HCT116 (cell line): ENCODE results near the gene NFIX. TPM values are rescaled to one million over a fixed set of nuclear protein-coding genes. Genes with fewer than 3 reads are reported as not detected.

Experiments used
- ATAC-seq: fragments of 200-7000 bp; cut with Tn5 transposase; 2 replicates; pipeline ENCODE4 v1.9.1; 2020; ENCODE audit warnings: mild to moderate bottlenecking, moderate library complexity
- BruUV-seq: library from RNA; stranded (reverse); fragments of 400-500 nt; replicated peaks from 2 replicates; lab custom pipeline; 2021; lab: Mats Ljungman, UMichigan
- CTCF ChIA-PET: fragments of 300-600 bp; sonication (Branson Sonifier 250); formaldehyde crosslinking; loops from one replicate; lab custom pipeline; 2021; ENCODE audit warnings: antibody characterized with exemption; lab: Charles Lee
- POLR2A ChIA-PET: fragments of 300-600, 350-600 bp; sonication (Branson Sonifier 250); formaldehyde crosslinking; loops from one replicate; lab custom pipeline; 2021; ENCODE audit warnings: antibody characterized with exemption; lab: Charles Lee
- RAD21 ChIA-PET, 2 experiments: fragments of 300-600 bp; sonication (Branson Sonifier 250); formaldehyde crosslinking; loops; one replicate each; lab custom pipeline; 2023; ENCODE audit warnings: low total read pairs in 2 of 2; ENCODE audit not compliant: uncharacterized antibody in 2 of 2, unreplicated experiment in 2 of 2, low non-redundant PET in 1 of 2; lab: Charles Lee
- DNase-seq: peaks from one replicate; pipeline ENCODE4 v3.0.0-alpha.2; 2010; ENCODE audit warnings: low read depth, low spot score
- H2AFZ ChIP-seq: fragments of 200-600 bp; shearing (Covaris generic), sonication (generic); 2 replicates; pipeline ENCODE4 v1.6.1; 2017; ENCODE audit warnings: low read depth, mixed run types, mixed read lengths, antibody characterized with exemption, low read length; ENCODE audit not compliant: poor library complexity, severe bottlenecking
- H3K27ac ChIP-seq: 2 replicates; pipeline ENCODE4 v1.5.1; 2012; ENCODE audit warnings: low read depth, low read length
- H3K27me3 ChIP-seq: fragments of 200-600 bp; sonication (generic); 2 replicates; pipeline ENCODE4 v1.6.1; 2016; ENCODE audit warnings: mixed run types, low read length, mixed read lengths; ENCODE audit not compliant: insufficient read depth
- H3K36me3 ChIP-seq, 2 experiments: fragments of 200-500 bp in 1 of 2; fragments of 200-600 bp in 1 of 2; sonication (Bioruptor generic) in 1 of 2; sonication (generic) in 1 of 2; 2 replicates each; pipeline versions ENCODE4 v1.5.1 to v1.6.1; 2014 to 2016; ENCODE audit warnings: low read length in 2 of 2, inconsistent platforms in 1 of 2, mixed read lengths in 1 of 2, mixed run types in 1 of 2; ENCODE audit not compliant: insufficient read depth in 2 of 2, control insufficient read depth in 1 of 2
- H3K4me1 ChIP-seq, 2 experiments: fragments of 200-600 bp in 1 of 2; sonication (generic) in 1 of 2; 2 replicates each; pipeline versions ENCODE4 v1.5.1 to v1.6.1; 2012 to 2017; ENCODE audit warnings: low read length in 2 of 2, inconsistent platforms in 1 of 2, mild to moderate bottlenecking in 1 of 2, mixed read lengths in 1 of 2, mixed run types in 1 of 2, moderate library complexity in 1 of 2; ENCODE audit not compliant: insufficient read depth in 2 of 2, control insufficient read depth in 1 of 2
- H3K4me2 ChIP-seq: fragments of 200-600 bp; sonication (generic); 2 replicates; pipeline ENCODE4 v1.6.1; 2017; ENCODE audit warnings: mixed run types, low read length, mixed read lengths
- H3K4me3 ChIP-seq, 2 experiments: fragments of 200-600 bp in 1 of 2; sonication (generic) in 1 of 2; replicated peaks in 1 of 2; 2 replicates each; pipeline ENCODE4 v1.5.1; 2011 to 2016; ENCODE audit warnings: low read length in 2 of 2, control low read depth in 1 of 2, low read depth in 1 of 2, mild to moderate bottlenecking in 1 of 2, mixed read lengths in 1 of 2, mixed run types in 1 of 2
- H3K79me2 ChIP-seq: fragments of 200-600 bp; sonication (generic); 2 replicates; pipeline ENCODE4 v1.6.1; 2017; ENCODE audit warnings: mild to moderate bottlenecking, mixed run types, low read length, moderate library complexity, mixed read lengths; ENCODE audit not compliant: insufficient read depth
- H3K9ac ChIP-seq: fragments of 200-600 bp; sonication (generic); 2 replicates; pipeline ENCODE4 v1.6.1; 2016; ENCODE audit warnings: low read length, mixed read lengths
- H3K9me2 ChIP-seq: fragments of 200-600 bp; sonication (generic), shearing (Covaris generic); 2 replicates; pipeline ENCODE4 v1.6.1; 2017; ENCODE audit warnings: mixed run types, mild to moderate bottlenecking, moderate library complexity; ENCODE audit not compliant: insufficient read depth
- H3K9me3 ChIP-seq, 2 experiments: fragments of 200-500 bp in 1 of 2; fragments of 200-600 bp in 1 of 2; sonication (Bioruptor generic) in 1 of 2; sonication (generic) in 1 of 2; 2 replicates each; pipeline ENCODE4 v1.6.1; 2014 to 2017; ENCODE audit warnings: low read length in 2 of 2, mixed read lengths in 2 of 2, inconsistent platforms in 1 of 2, low read depth in 1 of 2, mild to moderate bottlenecking in 1 of 2, mixed run types in 1 of 2, moderate library complexity in 1 of 2; ENCODE audit not compliant: control insufficient read depth in 1 of 2, insufficient read depth in 1 of 2
- H4K20me1 ChIP-seq: fragments of 200-600 bp; sonication (generic), shearing (Covaris generic); 2 replicates; pipeline ENCODE4 v1.6.1; 2017; ENCODE audit warnings: mixed run types, mild to moderate bottlenecking, moderate library complexity; ENCODE audit not compliant: insufficient read depth
- CBX3 ChIP-seq: IDR thresholded peaks from 2 replicates; pipeline ENCODE4 v1.6.1; 2012; ENCODE audit warnings: low read depth
- CEBPB ChIP-seq: IDR thresholded peaks from 2 replicates; pipeline ENCODE4 v1.6.1; 2012; ENCODE audit warnings: low read depth
- EGR1 ChIP-seq: IDR thresholded peaks from 2 replicates; pipeline ENCODE4 v1.6.1; 2012; ENCODE audit warnings: low read depth
- ELF1 ChIP-seq: IDR thresholded peaks from 2 replicates; pipeline ENCODE4 v1.6.1; 2012; ENCODE audit warnings: low read depth, borderline replicate concordance
- EZH2 ChIP-seq: fragments of 200-600 bp; sonication (generic); IDR thresholded peaks from 2 replicates; pipeline ENCODE4 v1.6.1; 2017; ENCODE audit warnings: antibody characterized with exemption, mixed run types
- EZH2phosphoT487 ChIP-seq: fragments of 200-600 bp; IDR thresholded peaks from 2 replicates; pipeline ENCODE4 v1.6.1; 2018; ENCODE audit warnings: antibody characterized with exemption, borderline replicate concordance
- MAX ChIP-seq: IDR thresholded peaks from 2 replicates; pipeline ENCODE4 v1.6.1; 2012
- POLR2AphosphoS5 ChIP-seq: IDR thresholded peaks from 2 replicates; pipeline ENCODE4 v1.6.1; 2011; ENCODE audit warnings: mild to moderate bottlenecking, low read depth, low read length, moderate library complexity
- RAD21 ChIP-seq: IDR thresholded peaks from 2 replicates; pipeline ENCODE4 v1.6.1; 2012; ENCODE audit warnings: low read depth, mild to moderate bottlenecking
- SP1 ChIP-seq: IDR thresholded peaks from 2 replicates; pipeline ENCODE4 v1.6.1; 2012; ENCODE audit warnings: low read depth
- SRF ChIP-seq: IDR thresholded peaks from 2 replicates; pipeline ENCODE4 v1.6.1; 2012; ENCODE audit warnings: low read depth
- ZFX ChIP-seq: fragments of 450-650 bp; IDR thresholded peaks from 2 replicates; pipeline ENCODE4 v1.6.1; 2017
- ZNF274 ChIP-seq: fragments of 200-500 bp; sonication (Bioruptor generic); IDR thresholded peaks from 2 replicates; pipeline ENCODE4 v1.6.1; 2014; ENCODE audit warnings: mild to moderate bottlenecking, low read depth, low read length, inconsistent platforms
- intact Hi-C: fragments of 100-400 bp; cut with micrococcal nuclease; formaldehyde crosslinking; loops from 2 replicates; pipeline ENCODE4 v1.10.0; 2022
- total RNA-seq: library from RNA; stranded (reverse); gene quantifications from one replicate; pipeline ENCODE4 v1.2.1, GENCODE V29; 2021; ENCODE audit not compliant: unreplicated experiment
- TF ChIP-seq, protein P1 (sequence below): IDR thresholded peaks from 2 replicates; pipeline ENCODE4 v1.6.1; 2011; ENCODE audit warnings: mild to moderate bottlenecking, low read length, moderate library complexity; ENCODE audit not compliant: insufficient replicate concordance; ENCODE audit errors: extremely low read depth
- TF ChIP-seq, protein P2 (sequence below), 3 experiments: fragments of 200-600 bp in 1 of 3; sonication (generic) in 1 of 3; IDR thresholded peaks in 2 of 3; conservative IDR thresholded peaks in 1 of 3; 2 replicates each; pipeline ENCODE4 v1.5.1; 2012 to 2017; ENCODE audit warnings: low read depth in 2 of 3, low read length in 2 of 3, antibody characterized with exemption in 1 of 3, borderline replicate concordance in 1 of 3, control low read depth in 1 of 3, mild to moderate bottlenecking in 1 of 3, mixed read lengths in 1 of 3, mixed run types in 1 of 3, moderate library complexity in 1 of 3; ENCODE audit not compliant: insufficient read depth in 1 of 3
- TF ChIP-seq, protein P3 (sequence below): IDR thresholded peaks from 2 replicates; pipeline ENCODE4 v1.6.1; 2012
- TF ChIP-seq, protein P4 (sequence below): IDR thresholded peaks from 2 replicates; pipeline ENCODE4 v1.6.1; 2012; ENCODE audit warnings: low read depth

Gene NFIX
- total RNA-seq, 1 experiment from 2014 or later = 34.8 TPM

- Histone ChIP-seq H4K20me1 (no peaks in the 10 kb centered on the region; the same call in 1 of the 2 replicates), H3K9me2 (no peaks in the 10 kb centered on the region), H2AFZ (no peak overlapping the region), H3K4me1 (peaks cover 14 to 20% of the 10 kb centered on the region in 2 experiments), H3K27ac (no peak overlapping the region), H3K36me3 (no peaks in the 10 kb centered on the region), H3K27me3 (no peaks in the 10 kb centered on the region), H3K4me2 (no peak overlapping the region), H3K79me2 (no peaks in the 10 kb centered on the region), H3K9ac (no peak overlapping the region), H3K9me3 (no peaks in the 10 kb centered on the region), H3K4me3 (no peak overlapping the region)
- no TSS peak for BruUV-seq
- DNase-seq = no peak
- CTCF ChIA-PET = interaction anchor here (2.3 kb wide), 1 partner anchor 16 kb away, joined by 10 read pairs; no protein-coding TSS in a partner anchor
- ATAC-seq = no peak
- TF ChIP-seq EZH2phosphoT487 = no peak
- no peak for TF ChIP-seq SRF
- no peak for TF ChIP-seq RAD21
- TF ChIP-seq EGR1 = no peak
- TF ChIP-seq ELF1 = no peak
- no peak for TF ChIP-seq POLR2AphosphoS5
- no peak for TF ChIP-seq ZFX
- TF ChIP-seq, protein P1, sequence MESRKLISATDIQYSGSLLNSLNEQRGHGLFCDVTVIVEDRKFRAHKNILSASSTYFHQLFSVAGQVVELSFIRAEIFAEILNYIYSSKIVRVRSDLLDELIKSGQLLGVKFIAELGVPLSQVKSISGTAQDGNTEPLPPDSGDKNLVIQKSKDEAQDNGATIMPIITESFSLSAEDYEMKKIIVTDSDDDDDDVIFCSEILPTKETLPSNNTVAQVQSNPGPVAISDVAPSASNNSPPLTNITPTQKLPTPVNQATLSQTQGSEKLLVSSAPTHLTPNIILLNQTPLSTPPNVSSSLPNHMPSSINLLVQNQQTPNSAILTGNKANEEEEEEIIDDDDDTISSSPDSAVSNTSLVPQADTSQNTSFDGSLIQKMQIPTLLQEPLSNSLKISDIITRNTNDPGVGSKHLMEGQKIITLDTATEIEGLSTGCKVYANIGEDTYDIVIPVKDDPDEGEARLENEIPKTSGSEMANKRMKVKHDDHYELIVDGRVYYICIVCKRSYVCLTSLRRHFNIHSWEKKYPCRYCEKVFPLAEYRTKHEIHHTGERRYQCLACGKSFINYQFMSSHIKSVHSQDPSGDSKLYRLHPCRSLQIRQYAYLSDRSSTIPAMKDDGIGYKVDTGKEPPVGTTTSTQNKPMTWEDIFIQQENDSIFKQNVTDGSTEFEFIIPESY = no peak
- no peak for TF ChIP-seq SP1
- TF ChIP-seq, protein P2, sequence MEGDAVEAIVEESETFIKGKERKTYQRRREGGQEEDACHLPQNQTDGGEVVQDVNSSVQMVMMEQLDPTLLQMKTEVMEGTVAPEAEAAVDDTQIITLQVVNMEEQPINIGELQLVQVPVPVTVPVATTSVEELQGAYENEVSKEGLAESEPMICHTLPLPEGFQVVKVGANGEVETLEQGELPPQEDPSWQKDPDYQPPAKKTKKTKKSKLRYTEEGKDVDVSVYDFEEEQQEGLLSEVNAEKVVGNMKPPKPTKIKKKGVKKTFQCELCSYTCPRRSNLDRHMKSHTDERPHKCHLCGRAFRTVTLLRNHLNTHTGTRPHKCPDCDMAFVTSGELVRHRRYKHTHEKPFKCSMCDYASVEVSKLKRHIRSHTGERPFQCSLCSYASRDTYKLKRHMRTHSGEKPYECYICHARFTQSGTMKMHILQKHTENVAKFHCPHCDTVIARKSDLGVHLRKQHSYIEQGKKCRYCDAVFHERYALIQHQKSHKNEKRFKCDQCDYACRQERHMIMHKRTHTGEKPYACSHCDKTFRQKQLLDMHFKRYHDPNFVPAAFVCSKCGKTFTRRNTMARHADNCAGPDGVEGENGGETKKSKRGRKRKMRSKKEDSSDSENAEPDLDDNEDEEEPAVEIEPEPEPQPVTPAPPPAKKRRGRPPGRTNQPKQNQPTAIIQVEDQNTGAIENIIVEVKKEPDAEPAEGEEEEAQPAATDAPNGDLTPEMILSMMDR (IDR thresholded peaks at IDR 0.05 in 2 of 3, conservative IDR thresholded peaks at IDR 0.05 in 1 of 3; ENCODE audit: borderline replicate concordance in 1 of 3, insufficient read depth in 1 of 3, low read depth in 2 of 3, low read length in 2 of 3) = no peak
- no peak for TF ChIP-seq MAX
- TF ChIP-seq CBX3 = no peak
- no peak for TF ChIP-seq CEBPB
- no peak for TF ChIP-seq EZH2
- TF ChIP-seq, protein P3, sequence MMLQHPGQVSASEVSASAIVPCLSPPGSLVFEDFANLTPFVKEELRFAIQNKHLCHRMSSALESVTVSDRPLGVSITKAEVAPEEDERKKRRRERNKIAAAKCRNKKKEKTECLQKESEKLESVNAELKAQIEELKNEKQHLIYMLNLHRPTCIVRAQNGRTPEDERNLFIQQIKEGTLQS = no peak
- TF ChIP-seq ZNF274 = no peak
- TF ChIP-seq, protein P4, sequence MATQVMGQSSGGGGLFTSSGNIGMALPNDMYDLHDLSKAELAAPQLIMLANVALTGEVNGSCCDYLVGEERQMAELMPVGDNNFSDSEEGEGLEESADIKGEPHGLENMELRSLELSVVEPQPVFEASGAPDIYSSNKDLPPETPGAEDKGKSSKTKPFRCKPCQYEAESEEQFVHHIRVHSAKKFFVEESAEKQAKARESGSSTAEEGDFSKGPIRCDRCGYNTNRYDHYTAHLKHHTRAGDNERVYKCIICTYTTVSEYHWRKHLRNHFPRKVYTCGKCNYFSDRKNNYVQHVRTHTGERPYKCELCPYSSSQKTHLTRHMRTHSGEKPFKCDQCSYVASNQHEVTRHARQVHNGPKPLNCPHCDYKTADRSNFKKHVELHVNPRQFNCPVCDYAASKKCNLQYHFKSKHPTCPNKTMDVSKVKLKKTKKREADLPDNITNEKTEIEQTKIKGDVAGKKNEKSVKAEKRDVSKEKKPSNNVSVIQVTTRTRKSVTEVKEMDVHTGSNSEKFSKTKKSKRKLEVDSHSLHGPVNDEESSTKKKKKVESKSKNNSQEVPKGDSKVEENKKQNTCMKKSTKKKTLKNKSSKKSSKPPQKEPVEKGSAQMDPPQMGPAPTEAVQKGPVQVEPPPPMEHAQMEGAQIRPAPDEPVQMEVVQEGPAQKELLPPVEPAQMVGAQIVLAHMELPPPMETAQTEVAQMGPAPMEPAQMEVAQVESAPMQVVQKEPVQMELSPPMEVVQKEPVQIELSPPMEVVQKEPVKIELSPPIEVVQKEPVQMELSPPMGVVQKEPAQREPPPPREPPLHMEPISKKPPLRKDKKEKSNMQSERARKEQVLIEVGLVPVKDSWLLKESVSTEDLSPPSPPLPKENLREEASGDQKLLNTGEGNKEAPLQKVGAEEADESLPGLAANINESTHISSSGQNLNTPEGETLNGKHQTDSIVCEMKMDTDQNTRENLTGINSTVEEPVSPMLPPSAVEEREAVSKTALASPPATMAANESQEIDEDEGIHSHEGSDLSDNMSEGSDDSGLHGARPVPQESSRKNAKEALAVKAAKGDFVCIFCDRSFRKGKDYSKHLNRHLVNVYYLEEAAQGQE = no peak
- POLR2A ChIA-PET = interaction anchor here (1.1 kb wide), 1 partner anchor 12 kb away, joined by 6 read pairs; no protein-coding TSS in a partner anchor
- intact Hi-C loops = no loop called here
- RAD21 ChIA-PET = no interaction called here
Measured at GRCh38 chr19:13017306-13018034, 22.2 kb downstream of the NFIX start.
